B cell (primary cell): ENCODE data around the gene RAD51B. TPM values are rescaled to one million over a fixed set of nuclear protein-coding genes. Genes with fewer than 3 reads are reported as not detected.

Experiments
- ATAC-seq: fragments of 200-7000 bp; cut with Tn5 transposase; one replicate; pipeline ENCODE4 v1.10.0; 2021; ENCODE audit warnings: low read depth, mild to moderate bottlenecking, moderate number of reproducible peaks, moderate library complexity
- CTCF ChIA-PET: fragments of 350-600 bp; sonication (Branson Sonifier 250); formaldehyde crosslinking; loops from one replicate; lab custom pipeline; 2021; ENCODE audit warnings: antibody characterized with exemption, inconsistent platforms; lab: Charles Lee
- POLR2A ChIA-PET: fragments of 350-600 bp; sonication (Branson Sonifier 250); formaldehyde crosslinking; loops from one replicate; lab custom pipeline; 2021; ENCODE audit warnings: antibody characterized with exemption; lab: Charles Lee
- DNase-seq: peaks from one replicate; pipeline ENCODE4 v3.0.0; 2013
- H2AFZ ChIP-seq: 2 replicates; pipeline ENCODE4 v1.6.1; 2012; ENCODE audit warnings: mild to moderate bottlenecking, low read depth, low read length; ENCODE audit not compliant: insufficient read depth, poor library complexity, severe bottlenecking
- H3K27ac ChIP-seq, 2 donors: 1 replicate in 1 of 2; 2 replicates in 1 of 2; pipeline ENCODE4 v1.5.1; 2012 to 2013; ENCODE audit warnings: low read length in 2 of 2, mild to moderate bottlenecking in 2 of 2, moderate library complexity in 1 of 2
- H3K27me3 ChIP-seq, 4 experiments: fragments of 200-600 bp in 1 of 4; sonication (generic) in 1 of 4; replicated peaks in 1 of 4; 1 replicate in 2 of 4; 2 replicates in 2 of 4; pipeline versions ENCODE4 v1.6.1 to v1.7.0; 2013 to 2016; ENCODE audit warnings: low read length in 3 of 4, mild to moderate bottlenecking in 2 of 4, mixed read lengths in 1 of 4, moderate library complexity in 1 of 4; ENCODE audit not compliant: insufficient read depth in 4 of 4, control insufficient read depth in 3 of 4; ENCODE audit errors: control extremely low read depth in 1 of 4
- H3K36me3 ChIP-seq, 2 experiments: replicated peaks in 1 of 2; 1 replicate in 1 of 2; 2 replicates in 1 of 2; pipeline versions ENCODE4 v1.6.1 to v1.7.1; 2013; ENCODE audit warnings: low read length in 1 of 2; ENCODE audit not compliant: insufficient read depth in 2 of 2, control insufficient read depth in 1 of 2; ENCODE audit errors: control extremely low read depth in 1 of 2, extremely low read depth in 1 of 2
- H3K4me1 ChIP-seq, 2 donors: fragments of 200-600 bp in 1 of 2; sonication (generic) in 1 of 2; 1 replicate in 1 of 2; 2 replicates in 1 of 2; pipeline versions ENCODE4 v1.5.1 to v1.6.1; 2013 to 2017; ENCODE audit warnings: low read length in 2 of 2; ENCODE audit not compliant: control insufficient read depth in 2 of 2, insufficient read depth in 2 of 2
- H3K4me2 ChIP-seq: replicated peaks from 2 replicates; pipeline ENCODE3; 2012; ENCODE audit warnings: mild to moderate bottlenecking, low read depth, low read length; ENCODE audit not compliant: poor library complexity, severe bottlenecking
- H3K4me3 ChIP-seq, 5 experiments: fragments of 200-600 bp in 1 of 5; sonication (generic) in 1 of 5; 1 replicate in 3 of 5; 2 replicates in 2 of 5; pipeline versions ENCODE4 v1.5.1 to v1.7.0; 2011 to 2016; ENCODE audit warnings: low read length in 4 of 5, mild to moderate bottlenecking in 4 of 5, low read depth in 2 of 5, control low read depth in 1 of 5, moderate library complexity in 1 of 5; ENCODE audit not compliant: insufficient read depth in 1 of 5; ENCODE audit errors: control extremely low read depth in 1 of 5, extremely low read depth in 1 of 5
- H3K79me2 ChIP-seq: fragments of 200-600 bp; sonication (generic); one replicate; pipeline ENCODE4 v1.6.0; 2016; ENCODE audit warnings: low read length; ENCODE audit not compliant: control insufficient read depth, insufficient read depth
- H3K9ac ChIP-seq: fragments of 200-600 bp; sonication (generic); 2 replicates; pipeline ENCODE4 v1.6.1; 2017; ENCODE audit warnings: mild to moderate bottlenecking, low read length, moderate library complexity
- H3K9me3 ChIP-seq, 3 donors: one replicate each; pipeline versions ENCODE4 v1.6.1 to v1.7.1; 2013; ENCODE audit warnings: low read length in 2 of 3; ENCODE audit not compliant: control insufficient read depth in 2 of 3, insufficient read depth in 1 of 3; ENCODE audit errors: control extremely low read depth in 1 of 3
- H4K20me1 ChIP-seq: 2 replicates; pipeline ENCODE4 v1.6.0; 2012; ENCODE audit warnings: mild to moderate bottlenecking, low read length; ENCODE audit not compliant: insufficient read depth, control insufficient read depth, poor library complexity, severe bottlenecking
- H3K27ac Mint-ChIP-seq: one replicate; pipeline ENCODE4 v1.8.0; 2021; ENCODE audit warnings: mixed read lengths
- H3K27me3 Mint-ChIP-seq: one replicate; pipeline ENCODE4 v1.8.0; 2021; ENCODE audit warnings: mixed read lengths
- H3K4me1 Mint-ChIP-seq: one replicate; pipeline ENCODE4 v1.8.0; 2021; ENCODE audit warnings: mixed read lengths
- H3K4me3 Mint-ChIP-seq: one replicate; pipeline ENCODE4 v1.8.0; 2021; ENCODE audit warnings: mixed read lengths
- H3K9me3 Mint-ChIP-seq: one replicate; pipeline ENCODE4 v1.8.0; 2022; ENCODE audit warnings: mixed read lengths; ENCODE audit not compliant: insufficient read depth
- CTCF ChIP-seq: fragments of 200-600 bp; IDR thresholded peaks from one replicate; pipeline ENCODE4 v1.8.0; 2022; ENCODE audit warnings: antibody characterized with exemption, mild to moderate bottlenecking
- EZH2 ChIP-seq: IDR thresholded peaks from 2 replicates; pipeline ENCODE4 v1.6.1; 2012; ENCODE audit warnings: borderline replicate concordance, low read depth, mild to moderate bottlenecking, moderate library complexity, low read length; ENCODE audit not compliant: insufficient read depth, poor library complexity, severe bottlenecking
- WGBS: methylation state at CpG from one replicate; pipeline ENCODE4 v1.1.5; 2013; ENCODE audit warnings: missing lambda C conversion rate; ENCODE audit not compliant: insufficient coverage; 5-methylcytosine and 5-hydroxymethylcytosine counted together
- intact Hi-C: fragments of 100-400 bp; cut with micrococcal nuclease; formaldehyde crosslinking; loops from one replicate; pipeline ENCODE4 v1.10.0; 2022
- polyA plus RNA-seq: library from polyadenylated mRNA; depleted of rRNA; stranded (reverse); fragments of >200 nt; gene quantifications from 2 replicates; pipeline ENCODE4 v1.2.3, GENCODE V29; 2012
- total RNA-seq, 2 donors: library from RNA; stranded (reverse); fragments of 120-200 nt in 1 of 2; gene quantifications; 1 replicate in 1 of 2; 2 replicates in 1 of 2; pipeline versions ENCODE4 v1.2.3 to v1.2.4, GENCODE V29; 2013 to 2022

The RAD51B gene
- total and polyA plus RNA-seq, 2 donors (not counting 1 experiment from before 2014, with no cell fraction given) = 6.5 to 60.6 TPM

DNA sequence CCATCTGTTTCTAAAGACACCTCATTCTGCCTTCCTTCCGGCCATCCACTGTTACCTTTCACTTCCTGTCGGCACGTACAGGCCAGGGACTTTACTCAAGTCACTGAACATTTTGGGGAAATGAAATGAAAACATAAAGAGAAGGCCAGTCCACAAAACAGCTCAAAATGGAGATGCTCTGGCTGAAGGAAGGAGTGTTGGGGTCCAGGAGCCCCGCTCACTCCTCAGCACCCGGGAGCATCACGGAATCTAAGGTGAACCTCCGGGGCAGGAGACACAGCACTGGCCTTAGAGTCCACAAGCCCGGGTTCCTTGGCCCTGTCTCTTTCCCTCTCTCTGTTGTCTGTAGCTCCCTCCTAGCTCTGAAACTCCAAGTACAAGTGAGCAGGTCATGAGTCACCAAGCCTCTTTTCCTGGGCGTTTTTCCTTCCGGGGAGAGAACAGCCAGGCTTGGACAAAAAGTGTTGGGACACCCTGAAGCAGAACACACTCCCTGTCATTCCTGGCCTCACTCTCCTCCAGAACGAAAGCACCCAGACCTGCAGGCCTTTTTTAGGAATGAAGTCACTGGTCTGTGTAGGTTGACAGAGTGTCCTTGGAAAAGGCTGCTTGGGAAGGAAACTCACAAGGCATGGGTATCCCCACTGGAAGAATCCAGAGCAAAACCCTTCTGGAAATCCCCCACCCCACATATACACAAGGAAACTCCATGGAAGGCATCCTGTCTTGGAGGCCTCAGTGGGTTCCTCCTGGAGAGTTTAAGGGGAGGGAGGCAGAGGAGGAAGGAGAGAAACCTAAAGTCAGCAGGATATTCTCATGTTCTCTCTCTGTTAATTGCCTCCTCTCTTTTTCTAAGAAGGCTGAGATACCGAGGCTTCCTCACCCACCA is 728.0 kb downstream of the RAD51B start:
- no peak overlapping the region for H3K4me3 Mint-ChIP-seq
- no peaks in the 10 kb centered on the region for H3K27me3 ChIP-seq
- ATAC-seq (no peak), DNase-seq (no peak)
- no peak overlapping the region for H3K27ac Mint-ChIP-seq
- H3K4me1 Mint-ChIP-seq = peaks cover 26% of the 10 kb centered on the region
- no peaks in the 10 kb centered on the region for H3K79me2 ChIP-seq
- intact Hi-C loops = no loop called here
- no peak for TF ChIP-seq CTCF
- no peak for TF ChIP-seq EZH2
- H3K27ac ChIP-seq = no peak overlapping the region
- 91% methylated on average over 6 of the region's 12 CpGs for WGBS
- no peaks in the 10 kb centered on the region for H3K27me3 Mint-ChIP-seq
- H4K20me1 ChIP-seq = no peaks in the 10 kb centered on the region
- H3K4me3 ChIP-seq = no peak overlapping the region
- CTCF ChIA-PET = no interaction called here
- no peak overlapping the region for H3K9ac ChIP-seq
- no peak overlapping the region for H3K4me2 ChIP-seq
- no peaks in the 10 kb centered on the region for H3K36me3 ChIP-seq
- H2AFZ ChIP-seq = no peak overlapping the region
- POLR2A ChIA-PET = no interaction called here
- H3K9me3 ChIP-seq = no peaks in the 10 kb centered on the region
- H3K4me1 ChIP-seq = peaks cover 6 to 11% of the 10 kb centered on the region in 2 donors
- H3K9me3 Mint-ChIP-seq = no peaks in the 10 kb centered on the region
